Effector memory CD4-positive, alpha-beta T cell (primary cell): ENCODE results near the gene KRTAP9-7.
"Not testable (repeated sequence)": the region's sequence is repeated elsewhere in the genome, so short reads cannot be mapped to it uniquely, and the experiment has no call there.

Experiments
- DNase-seq, 3 donors: peaks; one replicate each; pipeline ENCODE4 v3.0.0-alpha.2; 2020
- H3K27ac ChIP-seq: 2 replicates; pipeline ENCODE4 v1.7.0; 2013; ENCODE audit warnings: mild to moderate bottlenecking, low read length, moderate library complexity; ENCODE audit not compliant: insufficient read depth, poor library complexity, severe bottlenecking
- H3K27me3 ChIP-seq: replicated peaks from 2 replicates; pipeline ENCODE4 v1.7.0; 2013; ENCODE audit warnings: mild to moderate bottlenecking, low read length; ENCODE audit not compliant: insufficient read depth, control insufficient read depth, poor library complexity, severe bottlenecking
- H3K36me3 ChIP-seq: 2 replicates; pipeline ENCODE4 v1.7.0; 2013; ENCODE audit warnings: mild to moderate bottlenecking, low read length, moderate library complexity; ENCODE audit not compliant: control insufficient read depth, insufficient read depth
- H3K4me1 ChIP-seq: 2 replicates; pipeline ENCODE4 v1.7.0; 2013; ENCODE audit warnings: low read length, mild to moderate bottlenecking; ENCODE audit not compliant: control insufficient read depth, insufficient read depth, poor library complexity, severe bottlenecking
- H3K4me3 ChIP-seq: 2 replicates; pipeline ENCODE4 v1.7.0; 2013; ENCODE audit warnings: low read length, low read depth, mild to moderate bottlenecking; ENCODE audit not compliant: insufficient read depth, poor library complexity, severe bottlenecking
- H3K9me3 ChIP-seq: 2 replicates; pipeline ENCODE4 v1.7.0; 2013; ENCODE audit warnings: mild to moderate bottlenecking, low read length, moderate library complexity; ENCODE audit not compliant: control insufficient read depth

Gene KRTAP9-7

GRCh38 chr17:41271323-41271722 is 4.2 kb upstream of the KRTAP9-7 start:
- not testable (repeated sequence) for H3K36me3 ChIP-seq, H3K9me3 ChIP-seq, H3K4me3 ChIP-seq, DNase-seq, H3K4me1 ChIP-seq, H3K27ac ChIP-seq, H3K27me3 ChIP-seq

GRCh38 chr17:41271858-41272257 is 3.6 kb upstream of the KRTAP9-7 start:
- H3K4me3 ChIP-seq = no peak overlapping the region
- no peaks in the 10 kb centered on the region for H3K9me3 ChIP-seq
- H3K4me1 ChIP-seq = no peaks in the 10 kb centered on the region
- DNase-seq = no peak
- no peaks in the 10 kb centered on the region for H3K27me3 ChIP-seq
- no peak overlapping the region for H3K27ac ChIP-seq
- no peaks in the 10 kb centered on the region for H3K36me3 ChIP-seq

GRCh38 chr17:41278176-41278955 is 2.9 kb downstream of the KRTAP9-7 start:
- DNase-seq = no peak
- H3K4me3 ChIP-seq = no peak overlapping the region
- no peak overlapping the region for H3K27ac ChIP-seq
- H3K9me3 ChIP-seq = no peaks in the 10 kb centered on the region
- no peaks in the 10 kb centered on the region for H3K36me3 ChIP-seq
- H3K4me1 ChIP-seq = no peaks in the 10 kb centered on the region
- no peaks in the 10 kb centered on the region for H3K27me3 ChIP-seq

- peaks cover 6% of the 10 kb centered on the region for H3K4me1 ChIP-seq
- no peak for DNase-seq
- H3K9me3 ChIP-seq = no peaks in the 10 kb centered on the region
- H3K4me3 ChIP-seq = no peak overlapping the region
- no peaks in the 10 kb centered on the region for H3K36me3 ChIP-seq
- no peak overlapping the region for H3K27ac ChIP-seq
- no peaks in the 10 kb centered on the region for H3K27me3 ChIP-seq
Observed at GRCh38 chr17:41284043-41284442, 8.5 kb downstream of the KRTAP9-7 start.

- Histone ChIP-seq H3K27me3 (no peaks in the 10 kb centered on the region), H3K9me3 (no peaks in the 10 kb centered on the region), H3K36me3 (no peaks in the 10 kb centered on the region), H3K4me3 (no peak overlapping the region), H3K4me1 (peaks cover 6% of the 10 kb centered on the region), H3K27ac (no peak overlapping the region)
- DNase-seq = no peak
Observed at GRCh38 chr17:41284546-41284945, 9.0 kb downstream of the KRTAP9-7 start.

GRCh38 chr17:41287050-41287449 is 11.6 kb downstream of the KRTAP9-7 start:
- no peaks in the 10 kb centered on the region for H3K9me3 ChIP-seq

GRCh38 chr17:41294016-41294415 is 18.5 kb downstream of the KRTAP9-7 start:
- no peak overlapping the region for H3K4me3 ChIP-seq
- H3K4me1 ChIP-seq = no peaks in the 10 kb centered on the region
- H3K36me3 ChIP-seq = no peaks in the 10 kb centered on the region
- H3K27me3 ChIP-seq = no peaks in the 10 kb centered on the region
- no peak for DNase-seq
- H3K9me3 ChIP-seq = no peaks in the 10 kb centered on the region
- no peak overlapping the region for H3K27ac ChIP-seq

More at GRCh38 chr17:41287050-41287449, 11.6 kb downstream of the KRTAP9-7 start:
- no peak overlapping the region for H3K27ac ChIP-seq
- DNase-seq = no peak
- H3K4me3 ChIP-seq = no peak overlapping the region
- no peaks in the 10 kb centered on the region for H3K27me3 ChIP-seq
- no peaks in the 10 kb centered on the region for H3K36me3 ChIP-seq
- H3K4me1 ChIP-seq = peaks cover 6% of the 10 kb centered on the region

- H3K4me3 ChIP-seq = no peak overlapping the region
- no peak overlapping the region for H3K27ac ChIP-seq
- no peaks in the 10 kb centered on the region for H3K27me3 ChIP-seq
- no peaks in the 10 kb centered on the region for H3K4me1 ChIP-seq
- H3K36me3 ChIP-seq = no peaks in the 10 kb centered on the region
- no peak for DNase-seq
- no peaks in the 10 kb centered on the region for H3K9me3 ChIP-seq
Observed at GRCh38 chr17:41296846-41297245, 21.3 kb downstream of the KRTAP9-7 start.

GRCh38 chr17:41298458-41299135 is 23.1 kb downstream of the KRTAP9-7 start:
- Histone ChIP-seq H3K4me3 (no peak overlapping the region), H3K36me3 (no peaks in the 10 kb centered on the region), H3K9me3 (no peaks in the 10 kb centered on the region), H3K27me3 (no peaks in the 10 kb centered on the region), H3K4me1 (no peaks in the 10 kb centered on the region), H3K27ac (no peak overlapping the region)
- DNase-seq = no peak

GRCh38 chr17:41301204-41301790 is 25.8 kb downstream of the KRTAP9-7 start:
- Histone ChIP-seq H3K4me1 (peaks cover 3% of the 10 kb centered on the region), H3K4me3 (no peak overlapping the region), H3K27ac (no peak overlapping the region)

More at GRCh38 chr17:41301204-41301790, 25.8 kb downstream of the KRTAP9-7 start:
- Histone ChIP-seq H3K27me3 (no peaks in the 10 kb centered on the region), H3K36me3 (no peaks in the 10 kb centered on the region), H3K9me3 (no peaks in the 10 kb centered on the region)
- DNase-seq = no peak
